ENCODE measurements around the gene PHAX.
"Not testable (repeated sequence)": the region's sequence is repeated elsewhere in the genome, so short reads cannot be mapped to it uniquely, and the experiment has no call there.

PHAX gene

DNA sequence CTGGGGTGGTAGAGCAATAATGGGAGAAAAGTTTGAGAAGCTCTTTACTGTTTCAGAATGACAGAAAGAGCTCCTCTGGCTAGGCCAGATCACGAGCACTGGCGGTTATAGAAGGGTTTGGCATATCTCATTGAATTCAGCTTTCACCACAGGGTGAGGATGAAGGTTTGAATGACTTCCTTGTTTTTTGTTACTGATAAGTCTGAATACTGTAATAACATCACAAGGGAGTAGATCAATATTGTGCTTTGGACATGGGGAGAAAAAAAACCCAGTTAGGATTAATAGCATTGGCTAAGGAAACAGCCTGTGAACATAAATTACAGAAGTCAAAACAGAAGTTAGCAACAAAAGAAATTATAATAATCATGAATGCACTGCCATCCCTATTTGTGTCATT is 9.4 kb downstream of the PHAX start:
- DNase-seq, result no peak

DNA sequence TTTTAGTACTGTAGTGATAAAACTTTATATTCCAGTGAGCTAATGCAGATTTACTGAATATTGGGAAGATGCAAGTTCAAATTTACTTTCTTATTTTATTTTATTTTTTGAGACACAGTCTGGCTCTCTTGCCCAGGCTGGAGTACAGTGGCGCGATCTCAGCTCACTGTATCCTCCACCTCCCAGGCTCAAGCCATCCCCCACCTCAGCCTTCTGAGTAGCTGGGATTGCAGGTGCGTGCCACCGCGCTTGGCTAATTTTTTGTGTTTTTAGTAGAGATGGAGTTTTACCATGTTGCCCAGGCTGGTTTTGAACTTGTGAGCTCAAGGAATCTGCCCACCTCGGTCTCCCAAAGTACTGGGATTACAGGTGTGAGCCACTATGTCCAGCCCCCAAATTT is 9.9 kb downstream of the PHAX start:
- no peak for DNase-seq

DNA sequence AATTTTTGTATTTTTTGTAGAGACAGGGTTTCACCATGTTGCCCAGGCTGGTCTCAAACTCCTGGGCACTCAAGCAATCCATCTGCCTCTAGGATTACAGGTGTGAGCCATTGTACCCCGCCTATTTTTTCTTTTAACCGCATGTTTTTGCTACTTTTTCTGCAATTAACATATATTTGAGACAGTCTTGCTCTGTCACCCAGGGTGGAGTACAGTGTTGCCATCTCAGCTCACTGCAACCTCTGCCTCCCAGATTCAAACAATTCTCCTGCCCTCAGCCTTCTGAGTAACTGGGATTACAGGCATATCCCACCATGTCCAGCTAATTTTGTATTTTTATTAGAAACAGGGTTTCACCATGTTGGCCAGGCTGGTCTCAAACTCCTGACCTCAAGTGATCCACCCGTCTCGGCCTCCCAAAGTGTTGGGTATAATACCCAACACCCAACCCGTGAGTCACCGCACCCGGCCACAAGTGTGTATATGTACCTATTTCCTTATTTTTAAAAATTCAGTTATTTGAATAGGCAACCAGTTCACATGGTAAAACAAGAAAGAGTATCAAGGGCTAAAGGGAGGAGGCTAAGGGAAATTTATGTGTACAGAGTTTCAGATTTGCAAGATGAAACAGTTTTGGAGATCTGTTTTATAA is 13.3 kb downstream of the PHAX start:
- DNase-seq, result no peak

DNA sequence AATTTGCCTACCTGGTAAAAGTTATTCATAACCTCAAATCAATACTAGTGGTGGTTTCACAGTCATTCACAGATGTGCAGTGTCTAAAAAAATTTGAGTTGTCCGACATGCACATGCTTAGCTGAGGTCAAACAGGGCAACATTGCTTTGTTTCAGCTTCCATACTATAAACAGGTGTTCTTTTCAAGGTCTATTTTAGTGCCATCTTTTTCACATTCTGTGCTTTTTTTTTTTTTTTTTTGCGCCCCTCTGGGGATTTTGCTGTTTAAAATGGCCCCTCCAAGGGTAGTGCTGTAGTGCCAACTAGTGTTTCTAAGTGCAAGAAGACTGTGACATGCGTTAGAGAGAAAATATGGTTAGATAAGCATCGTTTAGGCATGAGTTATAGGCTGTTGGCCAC is 14.5 kb downstream of the PHAX start:
- no peak for DNase-seq

DNA sequence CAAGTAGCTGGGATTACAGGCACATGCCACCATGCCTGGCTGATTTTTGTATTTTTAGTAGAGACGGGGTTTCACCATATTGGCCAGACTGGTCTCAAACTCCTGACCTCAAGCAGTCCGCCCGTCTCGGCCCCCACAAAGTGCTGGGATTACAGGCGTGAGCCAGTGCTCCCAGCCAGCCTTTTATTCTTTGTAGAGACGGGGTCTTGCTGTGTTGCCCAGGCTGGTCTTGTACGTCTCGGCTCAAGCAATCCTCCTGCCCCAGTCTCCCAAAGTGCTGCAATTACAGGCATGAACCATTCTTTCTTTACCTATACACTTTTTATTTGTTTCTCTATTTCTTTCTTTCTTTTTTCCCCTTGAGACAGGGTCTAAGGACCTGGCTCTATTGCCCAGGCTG is 16.9 kb downstream of the PHAX start:
- not testable (repeated sequence) for DNase-seq

DNA sequence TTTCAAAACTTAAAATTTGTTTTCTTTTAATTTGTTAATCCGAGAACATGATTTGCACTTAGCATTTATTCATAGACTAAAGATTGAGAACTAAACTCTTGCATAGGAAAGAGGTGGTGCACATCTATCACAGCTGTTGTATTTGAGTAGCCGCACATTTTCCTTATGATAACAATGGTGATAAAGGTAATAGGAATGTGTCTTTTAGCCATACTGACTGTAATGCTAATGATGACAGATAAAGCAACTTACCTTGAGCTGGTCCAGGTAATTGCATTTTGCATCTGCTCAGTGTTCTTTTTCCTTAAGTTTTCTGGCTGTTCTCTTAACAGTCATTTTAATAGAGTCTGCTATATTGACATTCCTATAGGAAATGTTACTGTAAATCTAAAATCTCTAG is 19.0 kb downstream of the PHAX start:
- DNase-seq, result no peak

DNA sequence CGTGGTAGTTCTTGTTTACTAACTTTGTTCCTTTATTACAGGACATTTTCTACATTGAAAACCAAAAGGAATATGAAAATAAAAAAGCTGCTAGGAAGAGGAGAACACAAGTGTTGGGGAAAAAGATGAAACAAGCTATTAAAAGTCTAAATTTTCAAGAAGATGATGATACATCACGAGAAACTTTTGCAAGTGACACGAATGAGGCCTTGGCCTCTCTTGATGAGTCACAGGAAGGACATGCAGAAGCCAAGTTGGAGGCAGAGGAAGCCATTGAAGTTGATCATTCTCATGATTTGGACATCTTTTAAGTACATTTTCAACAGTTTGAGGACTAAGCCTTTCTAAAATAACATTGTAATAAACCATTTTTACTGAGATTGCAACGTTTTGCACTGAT is 23.8 kb downstream of the PHAX start:
- DNase-seq, result no peak

DNA sequence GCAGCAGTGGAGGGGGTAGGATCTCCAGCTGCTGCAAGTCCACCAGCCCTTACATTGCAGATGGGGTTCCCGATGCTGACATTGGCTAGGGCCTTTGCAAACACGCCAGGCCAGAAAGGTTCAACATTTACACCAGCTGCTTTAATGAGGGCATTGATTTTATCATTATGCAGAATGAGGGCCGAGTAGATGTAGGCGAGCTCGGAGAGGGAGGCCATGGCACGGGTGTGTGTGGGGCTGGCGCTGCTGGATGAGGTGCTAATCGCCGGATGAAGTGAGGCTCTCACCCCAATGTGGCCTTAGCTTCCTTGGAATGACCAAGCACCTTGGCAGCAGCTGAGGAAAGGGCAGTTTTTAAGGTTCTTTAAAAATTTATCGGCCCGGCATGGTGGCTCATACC is 27.4 kb downstream of the PHAX start:
- no peak for DNase-seq

DNA sequence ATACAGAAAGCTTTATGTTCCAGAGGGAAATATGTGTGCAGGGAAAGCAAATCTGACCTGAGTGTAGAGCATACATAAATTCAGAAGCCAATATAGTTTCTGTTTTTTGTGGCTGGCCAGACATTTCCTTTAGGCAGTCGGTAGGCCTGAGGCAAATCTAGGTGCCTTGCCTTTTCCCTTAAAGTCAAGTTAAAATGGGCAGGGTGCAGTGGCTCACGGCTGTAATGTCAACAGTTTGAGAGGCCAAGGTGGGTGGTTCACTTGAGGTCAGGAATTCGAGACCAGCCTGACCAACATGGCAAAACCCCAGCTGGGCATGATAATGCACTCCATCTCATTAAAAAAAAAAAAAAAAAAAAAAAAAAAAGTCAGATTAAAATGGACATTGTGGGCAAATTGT is 31.2 kb downstream of the PHAX start:
- DNase-seq, result no peak

DNA sequence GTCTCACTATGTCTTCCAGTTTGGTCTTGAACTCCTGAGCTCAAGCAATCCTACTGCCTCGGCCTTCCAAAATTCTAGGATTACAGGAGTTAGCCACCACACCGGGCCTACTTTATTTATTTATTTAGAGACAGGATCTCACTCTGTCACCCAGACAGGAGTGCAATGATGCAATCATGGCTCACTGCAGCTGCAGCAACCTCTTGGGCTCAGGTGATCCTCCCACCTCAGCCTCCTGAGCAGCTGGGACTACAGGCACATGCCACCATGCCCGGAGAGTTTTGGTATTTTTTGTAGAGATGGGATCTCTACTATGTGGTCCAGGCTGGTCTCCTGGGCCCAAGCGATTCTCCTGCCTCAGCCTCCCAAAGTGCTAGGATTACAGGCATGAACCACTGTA is 32.8 kb downstream of the PHAX start:
- no peak for DNase-seq

DNA sequence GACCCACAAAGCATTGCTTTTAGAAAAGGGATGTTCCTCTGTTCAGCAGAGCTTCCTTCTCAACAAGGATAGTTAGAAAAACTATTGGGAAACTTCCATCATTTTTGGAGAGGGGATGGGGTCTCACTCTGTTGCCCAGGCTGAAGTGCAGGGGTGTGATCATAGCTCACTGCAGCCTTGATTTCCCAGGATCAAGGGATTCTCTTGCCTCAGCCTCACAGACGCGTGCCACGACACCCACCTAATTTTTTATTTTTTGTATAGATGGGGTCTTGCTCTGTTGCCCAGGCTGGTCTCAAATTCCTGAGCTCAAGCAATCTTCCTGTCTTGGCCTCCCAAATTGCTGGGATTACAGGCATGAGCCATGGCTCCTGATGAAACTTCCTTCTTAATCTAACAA is 34.8 kb downstream of the PHAX start:
- DNase-seq, result no peak

DNA sequence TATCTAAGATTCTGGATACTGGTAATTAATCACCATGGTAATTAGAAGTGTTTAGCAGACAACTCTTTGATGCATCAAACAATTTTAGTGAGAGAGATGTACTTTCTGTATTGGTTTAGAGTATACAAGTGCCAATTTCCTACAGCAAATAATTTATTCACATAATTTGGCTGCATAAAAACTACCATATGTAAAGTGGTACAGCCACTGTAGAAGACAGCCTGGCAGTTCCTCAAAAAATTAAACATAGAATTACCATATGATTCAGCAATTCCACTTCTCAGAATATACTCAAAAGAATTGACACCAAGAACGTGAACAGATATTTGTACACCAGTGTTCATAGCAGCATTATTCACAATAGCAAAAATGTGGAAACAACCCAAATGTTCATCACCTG is 36.2 kb downstream of the PHAX start:
- no peak for DNase-seq

DNA sequence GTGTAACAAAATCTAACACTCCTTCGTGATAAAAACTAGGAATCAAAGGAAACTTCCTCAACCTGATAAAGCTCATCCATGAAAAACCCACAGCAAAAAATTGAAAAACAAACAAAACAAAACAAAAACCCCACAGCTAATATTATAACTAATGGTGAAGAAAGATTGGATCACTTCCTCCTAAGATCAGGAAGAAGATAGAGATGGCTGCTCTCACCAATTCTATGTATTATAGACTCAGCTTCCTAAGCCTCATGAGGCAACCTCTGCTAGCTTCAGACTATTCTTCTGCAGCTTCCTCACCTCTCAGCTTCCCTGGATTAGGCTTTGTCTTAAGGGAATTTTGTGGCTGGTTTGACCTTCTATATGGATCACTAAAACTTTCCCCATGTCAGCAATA is 40.1 kb downstream of the PHAX start:
- no peak for DNase-seq

DNA sequence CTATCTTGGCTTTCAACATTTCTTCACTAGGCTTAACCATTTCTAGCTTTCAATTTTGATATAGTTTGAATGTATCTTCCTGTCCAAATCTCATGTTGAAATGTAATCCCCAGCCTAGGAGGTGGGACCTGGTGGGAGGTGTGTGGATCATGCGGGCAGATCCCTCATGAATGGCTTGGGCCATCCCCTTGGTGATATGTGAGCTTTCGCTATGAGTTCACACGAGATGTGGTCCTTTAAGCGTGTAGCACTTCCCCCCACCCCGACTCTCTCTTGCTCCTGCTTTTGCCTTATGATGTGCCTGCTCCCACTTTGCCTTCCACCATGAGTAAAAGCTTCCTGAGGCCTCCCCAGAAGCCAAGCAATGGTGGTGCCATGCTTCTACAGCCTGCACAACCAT is 40.6 kb downstream of the PHAX start:
- DNase-seq, result no peak

DNA sequence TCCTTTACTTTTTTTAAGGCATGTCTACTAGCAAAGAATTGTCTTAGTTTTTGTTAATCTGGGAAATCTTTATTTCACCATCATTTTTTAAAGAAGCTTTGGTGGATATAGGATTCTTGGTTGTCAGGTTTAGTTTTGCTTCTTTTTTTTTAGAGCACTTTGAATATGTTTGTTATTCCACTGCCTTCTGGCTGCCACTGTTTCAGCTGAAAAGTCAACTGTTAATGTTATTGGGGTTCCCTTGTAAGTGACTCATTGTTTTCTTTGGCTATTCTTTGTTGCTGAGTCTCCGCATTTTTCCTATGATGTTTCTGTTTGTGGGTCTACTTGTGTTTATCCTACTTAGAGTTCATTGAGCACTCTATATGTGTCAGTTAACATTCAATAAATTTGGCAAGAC is 44.4 kb downstream of the PHAX start:
- DNase-seq, result no peak

DNA sequence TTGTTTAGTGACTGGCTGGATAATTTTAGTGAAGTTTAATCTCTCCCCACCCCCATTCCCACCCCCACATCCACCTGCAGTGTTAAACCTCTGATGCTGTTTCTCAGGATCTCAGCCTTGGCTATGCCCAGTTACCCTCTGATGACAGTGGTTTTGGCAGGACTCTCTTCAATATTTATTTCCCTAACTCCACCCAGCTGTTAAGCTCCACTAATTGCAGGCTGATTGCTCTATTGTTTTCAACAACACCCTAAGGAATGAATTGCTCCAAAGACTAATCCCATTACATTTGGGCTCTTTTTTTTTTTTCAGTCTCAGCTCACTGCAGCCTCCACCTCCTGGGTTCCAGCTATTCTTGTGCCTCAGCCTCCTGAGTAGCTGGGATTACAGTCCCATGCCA is 46.3 kb downstream of the PHAX start:
- no peak for DNase-seq

DNA sequence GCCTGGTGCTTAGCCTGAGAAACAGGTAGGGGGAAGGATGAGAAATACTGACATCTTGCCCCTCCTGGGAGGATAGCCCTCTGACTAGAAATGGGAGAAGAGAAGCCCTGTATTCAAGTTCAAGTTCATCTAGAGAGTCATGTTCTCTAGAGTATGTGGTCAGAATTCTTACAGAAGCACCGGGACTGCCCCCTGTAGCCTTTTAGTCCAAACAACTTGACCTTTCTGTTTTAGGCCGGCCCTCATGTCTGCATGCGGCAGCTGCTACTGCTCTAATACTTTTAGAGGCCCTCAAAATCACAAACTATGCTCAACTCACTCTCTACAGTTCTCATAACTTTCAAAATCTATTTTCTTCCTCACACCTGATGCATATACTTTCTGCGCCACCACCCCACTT is 47.7 kb downstream of the PHAX start:
- no peak for DNase-seq

DNA sequence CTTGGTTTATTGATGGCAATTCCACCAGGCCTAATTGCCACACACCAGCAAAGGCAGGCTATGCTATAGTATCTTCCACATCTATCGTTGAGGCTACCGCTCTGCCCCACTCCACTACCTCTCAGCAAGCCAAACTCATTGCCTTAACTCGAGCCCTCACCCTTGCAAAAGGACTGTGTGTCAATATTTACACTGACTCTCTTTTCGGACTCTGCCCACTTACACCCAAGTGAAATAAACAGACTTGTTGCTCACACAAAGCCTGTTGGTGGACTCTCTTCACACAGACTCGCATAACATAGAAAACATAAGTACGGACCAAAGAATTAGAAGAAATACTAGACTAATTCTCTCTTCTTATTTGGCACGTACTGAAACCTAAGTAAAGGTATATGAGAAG is 48.3 kb downstream of the PHAX start:
- DNase-seq, result not testable (repeated sequence)

DNA sequence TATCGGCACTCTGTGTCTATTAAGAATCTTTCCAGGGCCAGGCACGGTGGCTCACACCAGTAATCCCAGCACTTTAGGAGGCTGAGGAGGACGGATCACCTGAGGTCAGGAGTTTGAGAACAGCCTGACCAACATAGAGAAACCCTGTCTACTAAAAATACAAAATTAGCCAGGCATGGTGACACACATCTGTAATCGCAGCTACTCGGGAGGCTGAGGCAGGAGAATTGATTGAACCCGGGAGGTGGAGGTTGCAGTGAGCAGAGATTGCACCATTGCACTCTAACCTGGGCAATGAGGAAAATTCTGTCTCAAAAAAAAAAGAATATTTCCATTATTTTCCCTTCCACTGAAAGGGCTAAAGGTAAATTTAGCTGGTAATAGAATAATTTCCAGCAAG is 49.0 kb downstream of the PHAX start:
- DNase-seq, result not testable (repeated sequence)

DNA sequence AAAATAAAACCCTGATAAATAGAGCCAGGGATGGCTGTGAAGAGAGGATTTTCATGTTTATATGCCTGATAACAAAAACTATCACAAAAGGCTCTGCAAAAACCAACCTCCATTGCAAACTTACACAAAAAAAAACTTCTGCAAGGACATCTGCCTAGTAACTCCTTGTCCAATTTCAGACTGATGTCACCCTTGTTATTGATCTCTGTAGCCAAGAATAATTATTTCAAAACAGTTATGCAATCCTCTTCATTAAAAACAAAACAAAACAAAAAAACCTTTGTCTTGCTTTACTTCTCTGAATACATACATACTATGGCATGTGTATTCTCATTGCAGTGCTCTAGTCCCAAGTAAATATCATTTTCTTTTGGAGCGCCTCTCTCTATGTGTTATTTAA is 49.7 kb downstream of the PHAX start:
- no peak for DNase-seq

DNA sequence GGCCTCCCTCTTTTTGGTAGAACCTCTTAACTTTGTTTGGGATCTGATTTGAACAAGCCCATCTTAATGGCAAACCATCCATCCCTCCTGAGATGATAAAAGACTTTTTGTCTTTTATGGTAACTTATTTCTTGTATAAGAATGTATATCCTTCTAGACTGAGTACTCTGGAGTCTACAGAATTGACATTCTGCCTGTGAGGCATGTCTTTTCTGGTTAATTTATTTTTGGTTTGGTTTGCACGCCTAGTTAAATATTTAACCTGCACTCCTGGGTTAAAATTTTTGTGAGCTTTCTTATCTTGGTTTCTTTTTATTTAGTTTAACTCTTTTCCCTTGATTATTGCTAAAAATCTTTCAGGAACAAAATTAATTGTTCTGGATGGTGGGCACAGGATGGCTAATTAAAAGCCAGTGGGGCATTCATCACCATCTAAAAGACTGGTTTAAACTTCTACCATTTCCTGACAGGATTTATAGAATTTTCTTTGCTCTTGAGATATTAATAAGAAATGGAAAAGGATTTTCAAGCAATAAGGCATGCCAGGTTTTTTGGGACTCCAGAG is 50.3 kb downstream of the PHAX start:
- no peak for DNase-seq

DNA sequence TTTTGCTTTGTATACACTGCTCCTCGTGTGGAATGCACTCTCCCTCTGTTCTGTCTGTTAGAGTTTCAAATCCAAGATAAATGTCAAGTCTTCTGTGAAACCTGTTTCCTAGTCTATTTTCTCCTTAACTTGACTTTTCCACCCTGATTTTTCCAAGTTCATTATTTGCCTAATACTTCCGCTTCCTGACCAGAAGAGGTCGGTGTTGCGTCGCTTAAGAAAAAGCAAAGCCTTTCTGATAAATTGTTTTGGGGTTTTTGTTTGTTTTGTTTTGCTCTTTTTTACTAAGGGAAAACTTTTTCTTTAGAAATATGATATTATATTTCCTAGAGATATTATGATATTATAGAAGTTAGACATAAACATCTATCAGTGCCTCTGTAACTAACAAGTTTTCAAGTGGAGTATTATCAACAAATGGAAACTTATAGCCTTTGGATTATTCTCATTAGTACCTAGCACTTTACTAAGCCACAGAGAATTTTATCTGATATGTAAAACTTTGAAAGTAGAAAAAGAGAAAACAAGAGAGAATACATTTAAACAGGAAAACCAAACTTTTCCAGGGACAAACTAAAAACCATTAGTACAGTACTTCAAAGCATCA is 55.8 kb downstream of the PHAX start:
- no peak for DNase-seq

DNA sequence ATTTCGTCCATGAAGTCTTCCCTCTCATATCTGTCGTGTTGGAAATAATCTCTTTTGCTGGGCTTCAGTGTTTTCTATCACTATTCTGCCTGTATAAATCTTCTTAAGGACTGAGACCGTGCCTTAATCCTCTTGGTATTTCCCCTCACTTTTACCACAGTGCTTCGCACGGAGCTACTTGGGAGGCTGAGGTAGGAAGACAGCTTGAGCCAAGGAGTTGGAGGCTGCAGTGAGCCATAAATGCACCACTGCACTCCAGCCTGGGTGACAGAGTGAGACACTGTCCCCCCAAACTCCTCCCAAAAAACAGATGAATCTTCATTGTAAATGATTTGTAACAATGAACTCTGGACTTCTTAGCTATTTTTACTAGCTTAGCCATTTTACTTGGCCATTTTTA is 57.8 kb downstream of the PHAX start:
- DNase-seq, result no peak

DNA sequence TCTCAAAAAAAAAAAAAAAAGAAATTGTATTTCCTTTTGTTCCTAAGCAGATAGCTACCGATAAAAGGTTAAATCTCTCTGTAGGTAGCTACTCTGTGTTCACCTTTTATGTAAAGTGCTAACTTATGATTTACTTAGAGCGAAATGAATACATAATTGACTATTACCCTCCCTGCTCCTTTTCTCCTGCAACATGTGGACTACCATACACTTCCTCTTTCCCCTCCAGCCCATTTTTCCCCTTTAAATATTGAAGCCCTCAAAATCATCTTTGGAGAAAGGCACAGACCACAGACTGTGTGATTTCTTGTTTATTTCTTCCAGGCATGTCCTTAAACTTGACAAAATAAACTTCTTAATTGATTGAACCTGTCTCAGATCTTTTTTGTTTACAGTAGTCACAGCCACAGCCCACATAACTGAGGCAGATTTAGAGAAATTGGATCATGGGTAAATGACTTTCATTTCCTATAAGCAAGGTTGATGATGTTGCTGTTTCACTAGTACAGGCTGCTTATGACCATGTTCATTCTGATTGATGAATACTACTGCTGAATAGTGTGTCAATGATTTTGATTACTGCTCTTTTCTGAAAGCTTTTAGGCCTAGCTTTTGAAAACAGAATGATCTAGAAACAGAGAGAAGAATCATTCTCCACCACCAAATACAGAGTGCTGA is 59.2 kb downstream of the PHAX start:
- DNase-seq, result no peak
